GM12864 (cell line): ENCODE data around the gene ADPRS.

Experiments
- DNase-seq: peaks from one replicate; pipeline ENCODE4 v3.0.0-alpha.2; 2011; ENCODE audit warnings: low read depth
- H3K4me3 ChIP-seq: 2 replicates; pipeline ENCODE4 v1.5.1; 2011; ENCODE audit warnings: mild to moderate bottlenecking, low read depth, low read length, control low read depth
- TF ChIP-seq, protein P1 (sequence below): IDR thresholded peaks from 2 replicates; pipeline ENCODE4 v1.5.1; 2011; ENCODE audit warnings: low read depth, mild to moderate bottlenecking, moderate library complexity, low read length, control low read depth, inconsistent platforms; ENCODE audit errors: missing control alignments

ADPRS gene

DNA sequence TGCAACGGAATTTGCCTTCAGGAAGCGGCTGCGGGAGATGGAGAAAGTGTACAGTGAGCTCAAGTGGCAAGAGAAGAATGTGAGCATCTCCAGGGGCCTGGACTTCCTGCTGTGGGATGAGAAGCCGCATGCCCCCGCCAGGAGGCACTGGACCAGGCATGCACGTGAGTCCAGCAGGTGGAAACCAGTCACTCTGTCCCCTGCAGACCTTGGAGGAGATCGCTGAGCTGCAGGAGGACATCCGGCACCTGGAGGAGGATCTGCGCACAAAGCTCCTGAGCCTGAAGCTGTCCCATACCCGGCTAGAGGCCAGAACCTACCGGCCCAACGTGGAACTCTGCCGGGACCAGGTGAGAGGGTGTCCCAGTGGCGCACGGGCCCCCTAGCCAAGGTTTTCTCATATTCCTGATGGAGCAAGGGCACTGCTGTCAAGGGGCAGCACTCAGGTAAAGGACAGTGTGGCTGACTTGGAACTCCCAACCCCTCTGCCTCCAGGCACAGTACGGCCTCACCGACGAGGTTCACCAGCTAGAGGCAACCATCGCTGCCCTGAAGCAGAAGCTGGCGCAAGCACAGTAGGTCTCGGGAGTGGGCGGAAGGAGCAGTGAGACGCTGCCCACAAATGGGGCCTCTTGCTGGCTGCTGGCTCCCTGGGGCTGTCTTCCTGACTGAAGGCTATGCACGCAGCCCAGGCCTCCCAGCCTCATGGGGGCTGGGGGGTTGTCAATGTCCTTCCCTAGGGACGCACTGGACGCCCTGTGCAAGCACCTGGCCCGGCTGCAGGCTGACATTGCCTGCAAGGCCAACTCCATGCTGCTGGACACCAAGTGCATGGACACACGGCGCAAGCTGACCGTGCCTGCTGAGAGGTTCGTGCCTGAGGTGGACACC lies 1.2 kb upstream of the ADPRS start:
- TF ChIP-seq, protein P1, sequence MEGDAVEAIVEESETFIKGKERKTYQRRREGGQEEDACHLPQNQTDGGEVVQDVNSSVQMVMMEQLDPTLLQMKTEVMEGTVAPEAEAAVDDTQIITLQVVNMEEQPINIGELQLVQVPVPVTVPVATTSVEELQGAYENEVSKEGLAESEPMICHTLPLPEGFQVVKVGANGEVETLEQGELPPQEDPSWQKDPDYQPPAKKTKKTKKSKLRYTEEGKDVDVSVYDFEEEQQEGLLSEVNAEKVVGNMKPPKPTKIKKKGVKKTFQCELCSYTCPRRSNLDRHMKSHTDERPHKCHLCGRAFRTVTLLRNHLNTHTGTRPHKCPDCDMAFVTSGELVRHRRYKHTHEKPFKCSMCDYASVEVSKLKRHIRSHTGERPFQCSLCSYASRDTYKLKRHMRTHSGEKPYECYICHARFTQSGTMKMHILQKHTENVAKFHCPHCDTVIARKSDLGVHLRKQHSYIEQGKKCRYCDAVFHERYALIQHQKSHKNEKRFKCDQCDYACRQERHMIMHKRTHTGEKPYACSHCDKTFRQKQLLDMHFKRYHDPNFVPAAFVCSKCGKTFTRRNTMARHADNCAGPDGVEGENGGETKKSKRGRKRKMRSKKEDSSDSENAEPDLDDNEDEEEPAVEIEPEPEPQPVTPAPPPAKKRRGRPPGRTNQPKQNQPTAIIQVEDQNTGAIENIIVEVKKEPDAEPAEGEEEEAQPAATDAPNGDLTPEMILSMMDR = peak; percentile 23
- no peak for DNase-seq
- no peak overlapping the region for H3K4me3 ChIP-seq

DNA sequence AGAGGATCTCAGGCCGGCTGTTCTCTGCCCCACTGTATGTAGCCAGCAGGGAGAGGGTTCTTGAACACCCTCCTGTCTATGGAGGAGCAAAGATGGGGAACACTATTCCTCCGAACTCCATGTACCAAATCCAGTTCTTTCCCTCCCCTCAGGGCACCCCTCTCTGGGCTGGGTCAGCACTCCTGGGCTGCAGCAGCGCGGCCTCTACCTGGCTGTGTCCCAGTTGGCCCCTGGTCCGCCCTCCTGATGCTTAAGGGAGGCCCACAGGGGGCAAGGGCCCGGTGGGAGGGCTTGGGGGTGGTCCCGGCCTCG lies 471 bp upstream of the ADPRS start:
- H3K4me3 ChIP-seq = peak overlapping the region; percentile 77
- TF ChIP-seq, protein P1 = no peak
- no peak for DNase-seq

DNA sequence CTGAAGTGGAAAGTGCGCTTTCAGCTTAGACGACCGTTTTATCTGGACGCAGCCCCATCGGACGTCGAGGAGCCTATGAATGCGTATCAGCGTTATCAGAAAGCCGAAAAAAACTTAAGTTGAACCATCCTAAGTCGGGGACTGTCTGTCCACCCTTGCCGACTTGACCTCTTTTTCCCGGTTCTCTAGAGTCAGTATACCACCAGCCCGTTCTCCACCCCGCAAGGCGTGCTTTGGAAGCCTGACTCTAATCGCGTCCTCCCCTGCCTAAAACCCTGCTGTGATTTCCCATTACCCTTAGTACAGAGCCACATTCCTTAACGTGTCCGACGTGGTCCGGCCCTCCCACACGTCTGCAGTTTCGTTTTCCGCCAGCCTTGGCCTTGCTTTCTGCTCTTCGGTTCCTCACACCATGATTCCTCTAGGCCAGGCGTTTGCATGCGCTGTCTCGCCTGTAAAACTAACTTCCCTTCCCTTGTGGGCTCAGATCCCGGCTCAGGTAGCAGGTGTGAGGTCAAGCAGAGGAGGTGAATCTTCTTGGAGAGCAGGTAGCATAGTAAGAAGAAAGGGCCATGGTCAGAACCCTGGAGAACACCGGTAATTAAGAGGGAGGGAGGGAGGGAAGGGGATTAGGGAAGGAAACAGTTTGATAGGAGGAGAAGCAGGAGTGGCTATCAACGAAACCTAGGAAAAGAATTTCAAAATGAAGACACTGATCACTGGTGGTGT lies 865 bp downstream of the ADPRS start:
- H3K4me3 ChIP-seq = peak overlapping the region; percentile 77
- peak; percentile 27 for DNase-seq
- TF ChIP-seq, protein P1 = no peak

DNA sequence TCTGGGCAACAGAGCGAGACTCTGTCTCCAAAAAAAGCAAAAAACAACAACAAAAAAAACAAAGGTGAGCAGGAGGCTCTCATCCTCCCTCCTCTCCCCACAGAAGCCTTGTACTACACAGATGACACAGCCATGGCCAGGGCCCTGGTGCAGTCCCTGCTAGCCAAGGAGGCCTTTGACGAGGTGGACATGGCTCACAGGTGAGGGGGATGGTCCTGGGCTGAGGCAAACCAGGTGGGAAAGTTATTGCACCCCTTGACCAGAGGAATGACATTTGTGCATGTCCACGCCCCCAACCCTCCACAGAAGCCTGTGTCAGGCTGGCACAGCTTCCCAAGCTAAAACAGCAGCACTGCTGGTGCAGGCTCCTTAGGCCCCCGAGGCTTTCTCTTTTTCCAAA lies 2.4 kb downstream of the ADPRS start:
- TF ChIP-seq, protein P1 = no peak
- H3K4me3 ChIP-seq = no peak overlapping the region
- DNase-seq = no peak

DNA sequence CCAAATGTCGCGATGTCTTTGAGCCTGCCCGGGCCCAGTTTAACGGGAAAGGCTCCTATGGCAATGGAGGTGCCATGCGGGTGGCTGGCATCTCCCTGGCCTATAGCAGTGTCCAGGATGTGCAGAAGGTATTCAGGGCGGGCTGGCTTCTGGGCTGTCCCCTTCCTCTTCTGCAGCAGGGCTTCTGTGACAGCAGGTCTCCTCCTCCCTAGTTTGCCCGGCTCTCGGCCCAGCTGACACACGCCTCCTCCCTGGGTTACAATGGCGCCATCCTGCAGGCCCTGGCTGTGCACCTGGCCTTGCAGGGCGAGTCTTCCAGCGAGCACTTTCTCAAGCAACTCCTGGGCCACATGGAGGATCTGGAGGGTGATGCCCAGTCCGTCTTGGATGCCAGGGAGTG lies 3.0 kb downstream of the ADPRS start:
- no peak for DNase-seq
- no peak overlapping the region for H3K4me3 ChIP-seq
- TF ChIP-seq, protein P1 = no peak

DNA sequence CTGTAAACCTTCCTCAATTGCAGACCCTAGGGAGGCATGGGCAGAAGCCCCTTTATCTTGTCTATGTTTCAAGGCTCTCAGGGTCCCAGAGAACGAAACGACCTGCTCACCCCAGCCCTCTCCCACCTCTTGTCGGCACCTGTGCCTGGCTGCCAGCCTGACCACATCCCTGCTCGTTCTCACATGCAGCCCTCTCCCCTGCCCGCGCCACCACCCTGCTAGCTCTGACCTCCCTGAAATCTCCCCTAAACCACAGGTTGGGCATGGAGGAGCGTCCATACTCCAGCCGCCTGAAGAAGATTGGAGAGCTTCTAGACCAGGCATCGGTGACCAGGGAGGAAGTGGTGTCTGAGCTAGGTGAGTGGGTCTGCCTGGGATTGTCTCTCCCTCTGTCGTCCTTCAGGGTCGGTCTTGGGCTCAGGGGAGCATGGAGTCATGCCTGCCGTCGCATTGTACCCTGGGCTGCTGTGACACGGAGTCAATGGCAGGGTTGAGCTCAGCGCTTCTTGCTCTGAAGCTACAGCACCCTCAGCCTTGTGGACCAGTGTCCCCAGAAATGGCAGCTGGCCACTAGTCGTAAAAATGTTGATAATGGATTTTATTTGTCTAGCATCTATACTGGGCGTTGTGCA lies 3.6 kb downstream of the ADPRS start:
- H3K4me3 ChIP-seq = no peak overlapping the region
- DNase-seq = no peak
- TF ChIP-seq, protein P1 = no peak
